Stimulated activated CD8-positive, alpha-beta memory T cell treated with anti-CD3 and anti-CD28 coated beads, Interleukin-4, amount 100 ng/mL, for 1 hour (primary cell): ENCODE data around the gene WASL.

ENCODE experiments used
- DNase-seq, 2 donors: peaks; one replicate each; pipeline ENCODE4 v3.0.0-alpha.2; 2020; ENCODE audit warnings: low read depth in 2 of 2, low spot score in 1 of 2

The WASL gene

GRCh38 chr7:123662293-123662692 is 86.5 kb downstream of the WASL start:
- no peak for DNase-seq

DNA sequence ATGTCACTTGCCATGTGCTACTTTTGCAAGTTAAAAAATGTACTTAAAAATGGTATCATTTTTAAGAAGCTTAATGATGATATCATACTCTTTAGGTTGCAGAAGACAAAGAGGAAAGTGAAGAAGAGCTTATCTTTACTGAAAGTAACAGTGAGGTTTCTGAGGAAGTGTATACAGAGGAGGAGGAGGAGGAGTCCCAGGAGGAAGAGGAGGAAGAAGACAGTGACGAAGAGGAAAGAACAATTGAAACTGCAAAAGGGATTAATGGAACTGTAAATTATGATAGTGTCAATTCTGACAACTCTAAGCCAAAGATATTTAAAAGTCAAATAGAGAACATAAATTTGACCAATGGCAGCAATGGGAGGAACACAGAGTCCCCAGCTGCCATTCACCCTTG is 87.0 kb downstream of the WASL start:
- no peak for DNase-seq

GRCh38 chr7:123660514-123661354 is 88.1 kb downstream of the WASL start:
- DNase-seq = no peak

DNA sequence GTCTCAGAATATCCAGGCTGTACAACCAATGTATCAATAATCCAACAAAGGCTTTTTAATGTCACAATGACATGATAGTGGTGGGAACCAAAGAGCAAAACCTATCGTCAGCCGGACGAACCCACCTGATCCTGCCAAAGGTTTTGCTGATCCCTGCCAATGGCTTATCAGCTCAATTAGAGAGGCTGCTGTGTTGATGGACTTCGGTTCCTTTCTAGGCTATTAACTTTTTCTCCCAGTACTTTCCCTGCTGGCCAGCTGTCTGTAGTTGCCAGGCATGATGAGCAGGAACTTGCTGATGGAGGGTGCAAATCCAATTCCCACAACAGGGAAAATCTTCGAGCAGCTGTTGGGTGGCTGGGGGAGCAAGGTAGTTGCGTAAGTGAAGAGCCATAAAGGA is 90.8 kb downstream of the WASL start:
- no peak for DNase-seq

GRCh38 chr7:123657304-123657685 is 91.5 kb downstream of the WASL start:
- DNase-seq = no peak

DNA sequence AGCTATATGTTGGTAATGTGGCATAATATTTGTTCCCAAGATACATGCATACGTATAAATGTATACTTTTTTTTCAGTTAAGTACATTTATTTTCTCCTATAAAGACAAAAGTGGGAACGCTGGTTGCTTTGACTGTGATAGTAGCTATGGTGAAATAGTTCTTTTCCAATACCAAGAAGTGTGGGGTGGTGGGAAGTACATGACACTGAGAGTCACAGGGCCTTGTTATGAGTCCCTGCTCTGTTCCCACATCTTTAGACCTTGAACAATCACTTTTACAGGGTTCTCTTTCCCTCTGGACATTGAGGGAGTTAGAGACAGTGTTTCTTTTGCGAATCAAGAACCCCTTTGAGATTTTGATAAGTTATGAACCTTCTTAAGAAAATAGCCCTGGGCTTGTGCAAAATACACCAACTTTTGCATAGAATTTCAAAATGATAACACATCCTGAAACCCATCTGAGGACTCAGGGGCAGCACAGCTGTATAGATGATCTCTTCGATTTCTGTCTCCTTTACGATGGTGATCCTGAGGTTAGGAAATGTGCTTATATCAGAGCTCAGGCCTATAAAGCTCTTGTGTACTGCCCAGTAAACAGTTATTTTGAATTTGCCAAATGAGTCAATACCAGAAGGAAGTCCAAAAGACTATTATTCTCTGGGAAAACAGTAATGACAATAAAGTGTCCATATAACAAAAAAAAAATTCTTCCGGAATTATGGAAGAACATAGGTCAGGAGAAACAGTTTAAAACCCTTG is 92.1 kb downstream of the WASL start:
- no peak for DNase-seq

- DNase-seq = no peak
Measured at GRCh38 chr7:123655614-123656013, 93.2 kb downstream of the WASL start, which contains the start of gene LMOD2. TSS of gene LMOD2 (plus strand) at chr7:123655866. CDS start at chr7:123655964, 98 bp downstream.

- no peak for DNase-seq
Measured at GRCh38 chr7:123653162-123653561, 95.6 kb downstream of the WASL start.

DNA sequence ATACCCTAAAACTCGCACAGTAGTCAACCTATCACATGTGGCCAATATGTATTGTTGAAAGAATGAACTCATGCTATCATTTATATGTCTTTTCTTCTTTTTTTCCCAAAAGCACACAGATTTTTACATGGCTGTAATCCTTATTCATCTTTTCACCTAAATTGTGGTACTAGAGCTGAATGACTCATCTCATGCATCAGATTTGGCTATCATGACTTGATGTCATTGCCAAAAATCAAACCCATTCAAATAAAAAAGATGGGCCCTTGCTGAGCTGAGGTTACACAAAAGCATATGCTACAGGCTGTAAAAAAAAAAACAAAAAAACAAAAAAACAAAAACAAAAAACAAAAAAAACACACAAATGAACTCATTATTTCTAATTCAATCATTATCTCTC is 96.4 kb downstream of the WASL start:
- no peak for DNase-seq

GRCh38 chr7:123650595-123650994 is 98.2 kb downstream of the WASL start:
- DNase-seq = no peak

GRCh38 chr7:123649964-123650363 is 98.8 kb downstream of the WASL start:
- no peak for DNase-seq

- no peak for DNase-seq
Measured at GRCh38 chr7:123647106-123647730, 101.6 kb downstream of the WASL start.

GRCh38 chr7:123645516-123645915 is 103.3 kb downstream of the WASL start:
- no peak for DNase-seq

DNA sequence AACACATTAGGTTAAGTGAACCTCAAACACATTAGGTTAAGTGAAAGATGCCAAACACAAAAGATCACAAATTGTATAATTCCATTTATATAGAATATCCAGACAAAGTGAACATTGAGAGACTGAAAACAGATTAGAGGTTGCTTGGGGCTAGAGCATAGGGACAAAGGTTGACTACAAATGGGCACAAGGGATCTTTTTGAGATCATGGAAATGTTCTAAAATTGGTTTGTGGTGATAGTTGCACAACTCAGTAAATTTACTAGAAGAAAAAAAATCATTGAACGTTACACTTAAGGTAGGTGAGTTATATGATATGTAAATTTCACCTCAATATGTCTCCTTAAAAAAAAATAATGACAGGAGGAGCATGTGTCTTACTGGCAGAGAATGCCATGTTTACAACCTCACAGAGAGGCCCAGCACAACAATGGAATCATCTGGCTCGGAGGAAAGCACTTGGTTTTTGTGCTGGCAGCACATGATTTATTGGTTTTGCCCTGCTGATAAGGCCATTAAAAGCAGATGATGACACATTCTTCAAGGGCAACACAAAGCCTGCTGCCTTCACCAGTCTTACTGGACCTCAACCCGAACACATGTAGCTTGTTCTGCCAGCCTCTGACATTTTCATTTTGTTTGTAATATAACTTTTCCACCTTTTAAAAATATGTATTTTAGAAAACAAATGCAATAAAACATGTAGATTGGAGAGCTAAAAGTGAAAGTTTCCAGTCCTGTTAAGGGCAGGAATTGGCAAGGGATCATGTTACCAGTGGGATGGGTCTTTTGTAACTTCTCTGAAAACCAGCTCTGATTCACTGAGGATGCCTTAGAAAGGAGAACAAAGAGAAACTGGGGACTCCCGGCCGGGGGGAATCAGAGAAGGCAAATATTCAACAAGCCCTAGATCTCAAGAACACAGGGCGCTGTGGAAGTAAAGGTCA is 105.0 kb downstream of the WASL start:
- no peak for DNase-seq

DNA sequence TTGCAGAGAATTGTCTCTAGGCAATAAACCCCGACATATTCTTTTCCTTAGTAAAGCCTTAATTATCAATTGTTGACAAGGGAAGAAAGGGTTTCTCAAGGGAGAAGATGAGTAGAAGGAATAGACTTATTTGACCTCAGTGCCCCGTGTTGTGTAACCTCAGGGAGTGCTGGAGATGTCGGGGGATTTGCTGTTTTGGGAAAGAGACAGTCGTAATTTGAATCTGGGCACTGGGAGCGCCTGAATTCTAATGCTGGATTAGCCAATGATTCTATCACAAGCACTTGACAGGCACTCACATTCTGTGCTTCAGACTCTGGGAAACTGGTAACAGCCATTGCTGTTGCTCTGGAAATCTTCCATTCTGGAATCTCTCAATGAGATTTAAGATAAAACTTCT is 106.9 kb downstream of the WASL start:
- no peak for DNase-seq

GRCh38 chr7:123640583-123640982 is 108.2 kb downstream of the WASL start:
- DNase-seq = no peak

- DNase-seq = no peak
Measured at GRCh38 chr7:123639631-123640030, 109.2 kb downstream of the WASL start.

- no peak for DNase-seq
Measured at GRCh38 chr7:123637878-123638277, 110.9 kb downstream of the WASL start.

GRCh38 chr7:123637203-123637602 is 111.6 kb downstream of the WASL start:
- DNase-seq = no peak

DNA sequence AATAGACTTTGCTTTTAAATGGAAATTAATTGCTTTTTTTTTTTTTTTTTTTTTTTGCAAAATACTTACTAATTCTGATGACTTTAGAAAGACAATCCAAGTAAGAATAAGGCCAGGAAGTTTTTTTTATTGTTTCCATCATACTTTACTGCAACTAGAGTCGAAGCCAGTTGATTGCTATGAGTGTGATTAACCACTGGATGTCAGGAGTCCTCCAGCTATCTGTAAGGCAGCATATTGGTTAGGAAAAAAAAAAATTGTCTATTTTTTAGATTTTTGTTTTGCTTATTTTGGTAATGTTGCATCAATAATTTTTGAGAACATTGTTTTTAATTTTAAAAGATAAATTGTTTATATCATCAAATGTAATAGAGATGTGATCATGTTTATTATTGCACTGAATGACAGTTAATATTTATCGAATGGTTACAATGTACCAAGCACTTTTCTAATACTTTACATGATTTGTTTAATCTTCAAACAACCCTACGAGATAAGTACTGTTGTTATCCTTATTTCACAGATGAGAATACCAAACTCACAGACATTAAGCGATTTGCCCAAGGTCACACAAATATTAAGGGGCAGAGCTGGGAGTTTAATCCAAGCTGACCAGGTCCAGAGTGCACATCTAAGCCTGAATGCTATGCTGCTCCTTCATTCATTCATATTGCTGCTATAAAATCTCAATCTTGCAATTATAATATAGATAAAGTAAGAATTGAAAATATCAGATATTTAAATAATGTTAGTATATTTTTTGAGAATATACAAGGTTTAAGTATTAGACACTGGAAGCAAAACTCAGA is 113.0 kb downstream of the WASL start:
- DNase-seq = no peak
